Uterus (tissue), 2 donors: Measurements from ENCODE around the gene IGFL1.

Experiments
- CTCF ChIP-seq, 4 experiments: fragments of 200-600 bp in 2 of 4; fragments of 450-650 bp in 2 of 4; sonication (generic) in 2 of 4; IDR thresholded peaks; one replicate each; pipeline ENCODE4 v1.5.1; 2016 to 2019; ENCODE audit warnings: antibody characterized with exemption in 4 of 4, mild to moderate bottlenecking in 2 of 4, moderate library complexity in 1 of 4
- POLR2A ChIP-seq, 2 donors: fragments of 450-650 bp; IDR thresholded peaks; one replicate each; pipeline ENCODE4 v1.6.1; 2016; ENCODE audit warnings: antibody characterized with exemption in 2 of 2, mild to moderate bottlenecking in 1 of 2, moderate library complexity in 1 of 2

GRCh38 chr19:46265217-46265828 lies 35.8 kb downstream of the IGFL1 start:
- TF ChIP-seq CTCF (IDR thresholded peaks at IDR 0.05) (peak; percentile 83 to 92 (median 88)), POLR2A (IDR thresholded peaks at IDR 0.05) (no peak)
